Measurements from ENCODE around the gene SORCS3. TPM values are rescaled to one million over a fixed set of nuclear protein-coding genes. Genes with fewer than 3 reads are reported as not detected.

The SORCS3 gene
- polyA plus RNA-seq, 3 donors, result not detected

DNA sequence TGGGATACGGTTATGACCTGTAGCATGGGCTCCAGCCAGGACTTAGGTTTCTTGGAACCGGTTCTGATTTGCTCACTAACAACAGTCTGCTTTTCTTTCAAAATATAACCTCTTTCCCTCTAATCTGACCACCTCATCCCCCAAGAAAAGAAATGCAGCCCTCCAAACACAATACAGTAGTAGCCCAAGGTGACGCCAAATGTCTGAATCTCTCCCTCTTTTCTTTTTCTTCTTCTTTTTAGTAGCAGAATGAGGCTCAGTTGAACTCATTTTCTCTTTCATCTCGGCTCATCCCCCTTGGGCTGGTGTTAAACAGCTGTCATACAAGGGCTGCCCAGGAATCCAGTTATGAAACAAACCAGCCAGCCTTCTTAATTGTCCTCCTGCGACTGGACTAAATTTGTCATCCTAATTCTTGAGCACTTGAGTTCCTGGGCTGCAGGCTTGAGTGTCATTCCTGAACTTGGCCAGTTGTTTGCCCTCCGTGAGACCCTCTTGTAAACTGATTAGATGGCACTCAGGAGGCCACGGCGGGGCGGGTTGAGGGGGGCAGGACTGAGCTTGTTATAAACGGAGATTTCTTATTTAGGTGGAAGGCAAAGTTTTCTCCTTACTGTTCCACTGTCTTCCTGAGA, 94.8 kb downstream of the SORCS3 start:
- Histone ChIP-seq H3K4me1 (ENCODE audit: control insufficient read depth in 1 of 2, insufficient read depth in 2 of 2, low read length in 2 of 2) (no peaks in the 10 kb centered on the region), H4K20me1 (ENCODE audit: insufficient read depth, low read length) (no peaks in the 10 kb centered on the region), H2AFZ (ENCODE audit: insufficient read depth, low read depth, low read length, poor library complexity, severe bottlenecking) (no peak overlapping the region), H3K79me2 (ENCODE audit: insufficient read depth, low read length) (no peaks in the 10 kb centered on the region), H3K4me2 (replicated peaks; ENCODE audit: extremely low read depth, low read length, poor library complexity, severe bottlenecking) (no peak overlapping the region), H3K9ac (ENCODE audit: insufficient read depth, low read length, poor library complexity, severe bottlenecking) (no peak overlapping the region), H3K36me3 (replicated peaks in 1 of 2; ENCODE audit: control insufficient read depth in 1 of 2, insufficient read depth in 2 of 2, low read length in 2 of 2) (no peaks in the 10 kb centered on the region), H3K27ac (ENCODE audit: low read depth in 1 of 2, low read length in 2 of 2) (no peak overlapping the region), H3K4me3 (replicated peaks in 1 of 3; ENCODE audit: low read depth in 2 of 3, low read length in 3 of 3) (no peak overlapping the region), H3K9me3 (replicated peaks in 1 of 2; ENCODE audit: control insufficient read depth in 1 of 2, insufficient read depth in 1 of 2, low read length in 2 of 2) (no peaks in the 10 kb centered on the region), H3K27me3 (ENCODE audit: control insufficient read depth in 2 of 2, insufficient read depth in 2 of 2, low read length in 2 of 2) (peaks cover 2 to 10% of the 10 kb centered on the region in 2 donors)
- H3K4me1 Mint-ChIP-seq, result no peaks in the 10 kb centered on the region
- no peak for DNase-seq
- 70% methylated on average over 5 of the region's 10 CpGs for WGBS (ENCODE audit: insufficient coverage)
- H3K4me3 Mint-ChIP-seq, result no peak overlapping the region
- peaks cover 0 to 5% (median 0%) of the 10 kb centered on the region in 3 donors for H3K27me3 Mint-ChIP-seq (ENCODE audit: low read depth in 3 of 3)
- TF ChIP-seq, protein P1, sequence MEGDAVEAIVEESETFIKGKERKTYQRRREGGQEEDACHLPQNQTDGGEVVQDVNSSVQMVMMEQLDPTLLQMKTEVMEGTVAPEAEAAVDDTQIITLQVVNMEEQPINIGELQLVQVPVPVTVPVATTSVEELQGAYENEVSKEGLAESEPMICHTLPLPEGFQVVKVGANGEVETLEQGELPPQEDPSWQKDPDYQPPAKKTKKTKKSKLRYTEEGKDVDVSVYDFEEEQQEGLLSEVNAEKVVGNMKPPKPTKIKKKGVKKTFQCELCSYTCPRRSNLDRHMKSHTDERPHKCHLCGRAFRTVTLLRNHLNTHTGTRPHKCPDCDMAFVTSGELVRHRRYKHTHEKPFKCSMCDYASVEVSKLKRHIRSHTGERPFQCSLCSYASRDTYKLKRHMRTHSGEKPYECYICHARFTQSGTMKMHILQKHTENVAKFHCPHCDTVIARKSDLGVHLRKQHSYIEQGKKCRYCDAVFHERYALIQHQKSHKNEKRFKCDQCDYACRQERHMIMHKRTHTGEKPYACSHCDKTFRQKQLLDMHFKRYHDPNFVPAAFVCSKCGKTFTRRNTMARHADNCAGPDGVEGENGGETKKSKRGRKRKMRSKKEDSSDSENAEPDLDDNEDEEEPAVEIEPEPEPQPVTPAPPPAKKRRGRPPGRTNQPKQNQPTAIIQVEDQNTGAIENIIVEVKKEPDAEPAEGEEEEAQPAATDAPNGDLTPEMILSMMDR (IDR thresholded peaks at IDR 0.05), result no peak
- H3K27ac Mint-ChIP-seq, result no peak overlapping the region
- H3K36me3 Mint-ChIP-seq, result no peaks in the 10 kb centered on the region
- peaks cover 0 to 2% (median 0%) of the 10 kb centered on the region in 7 donors for H3K9me3 Mint-ChIP-seq
- intact Hi-C loops (cut with micrococcal nuclease), result no loop called here

- Histone ChIP-seq H3K9ac (ENCODE audit: insufficient read depth, low read length, poor library complexity, severe bottlenecking) (no peak overlapping the region), H3K4me1 (ENCODE audit: control insufficient read depth in 1 of 2, insufficient read depth in 2 of 2, low read length in 2 of 2) (no peaks in the 10 kb centered on the region), H3K79me2 (ENCODE audit: insufficient read depth, low read length) (no peaks in the 10 kb centered on the region), H3K4me2 (replicated peaks; ENCODE audit: extremely low read depth, low read length, poor library complexity, severe bottlenecking) (no peak overlapping the region), H3K27me3 (ENCODE audit: control insufficient read depth in 2 of 2, insufficient read depth in 2 of 2, low read length in 2 of 2) (no peaks in the 10 kb centered on the region), H3K9me3 (replicated peaks in 1 of 2; ENCODE audit: control insufficient read depth in 1 of 2, insufficient read depth in 1 of 2, low read length in 2 of 2) (no peaks in the 10 kb centered on the region), H3K36me3 (replicated peaks in 1 of 2; ENCODE audit: control insufficient read depth in 1 of 2, insufficient read depth in 2 of 2, low read length in 2 of 2) (no peaks in the 10 kb centered on the region), H3K27ac (ENCODE audit: low read depth in 1 of 2, low read length in 2 of 2) (no peak overlapping the region), H3K4me3 (replicated peaks in 1 of 3; ENCODE audit: low read depth in 2 of 3, low read length in 3 of 3) (no peak overlapping the region), H2AFZ (ENCODE audit: insufficient read depth, low read depth, low read length, poor library complexity, severe bottlenecking) (no peak overlapping the region), H4K20me1 (ENCODE audit: insufficient read depth, low read length) (no peaks in the 10 kb centered on the region)
- peaks cover 0 to 5% (median 0%) of the 10 kb centered on the region in 3 donors for H3K27me3 Mint-ChIP-seq (ENCODE audit: low read depth in 3 of 3)
- no peaks in the 10 kb centered on the region for H3K36me3 Mint-ChIP-seq
- TF ChIP-seq, protein P1 (IDR thresholded peaks at IDR 0.05), result no peak
- no peaks in the 10 kb centered on the region for H3K4me1 Mint-ChIP-seq
- no peak overlapping the region for H3K4me3 Mint-ChIP-seq
- intact Hi-C loops (cut with micrococcal nuclease), result no loop called here
- no peak for DNase-seq
- H3K9me3 Mint-ChIP-seq, result peaks cover 0 to 2% (median under 1%) of the 10 kb centered on the region in 7 donors
- no peak overlapping the region for H3K27ac Mint-ChIP-seq
- no CpG with 5 or more reads among the region's 3 CpGs for WGBS (ENCODE audit: insufficient coverage)
Measured at GRCh38 chr10:104741127-104741526, 100.0 kb downstream of the SORCS3 start.
